Activated CD8-positive, alpha-beta T cell treated with anti-CD3 and anti-CD28 coated beads for 36 hours (primary cell): ENCODE data around the gene OCIAD1. TPM values are rescaled to one million over a fixed set of nuclear protein-coding genes. Genes with fewer than 3 reads are reported as not detected.
"Not testable (repeated sequence)": the region's sequence is repeated elsewhere in the genome, so short reads cannot be mapped to it uniquely, and the experiment has no call there.

Source experiments
- ATAC-seq: fragments of 200-7000 bp; cut with Tn5 transposase; one replicate; pipeline ENCODE4 v1.10.0; 2021; ENCODE audit warnings: mild to moderate bottlenecking, moderate library complexity
- CTCF ChIA-PET: fragments of 350-600 bp; sonication (Branson Sonifier 250); formaldehyde crosslinking; loops from one replicate; lab custom pipeline; 2021; ENCODE audit warnings: antibody characterized with exemption; lab: Charles Lee
- POLR2A ChIA-PET: fragments of 350-600 bp; sonication (Branson Sonifier 250); formaldehyde crosslinking; loops from one replicate; lab custom pipeline; 2021; ENCODE audit warnings: antibody characterized with exemption; lab: Charles Lee
- DNase-seq: peaks from one replicate; pipeline ENCODE4 v3.0.0-alpha.2; 2020
- H3K27ac Mint-ChIP-seq: one replicate; pipeline ENCODE4 v1.8.0; 2021; ENCODE audit warnings: mild to moderate bottlenecking, mixed read lengths
- H3K27me3 Mint-ChIP-seq: one replicate; pipeline ENCODE4 v1.8.0; 2021; ENCODE audit warnings: mixed read lengths
- H3K36me3 Mint-ChIP-seq: one replicate; pipeline ENCODE4 v1.8.0; 2021; ENCODE audit warnings: low read depth, mixed read lengths
- H3K4me1 Mint-ChIP-seq: one replicate; pipeline ENCODE4 v1.8.0; 2021; ENCODE audit warnings: low read depth, mixed read lengths
- H3K4me3 Mint-ChIP-seq: one replicate; pipeline ENCODE4 v1.8.0; 2021; ENCODE audit warnings: mild to moderate bottlenecking, moderate library complexity, mixed read lengths
- H3K9me3 Mint-ChIP-seq: one replicate; pipeline ENCODE4 v1.8.0; 2021; ENCODE audit warnings: mixed read lengths
- intact Hi-C: fragments of 100-400 bp; cut with micrococcal nuclease; formaldehyde crosslinking; loops from one replicate; pipeline ENCODE4 v1.10.0; 2022
- total RNA-seq, 2 experiments: library from RNA; stranded (reverse); gene quantifications; one replicate each; pipeline ENCODE4 v1.2.3, GENCODE V29; 2021
- TF ChIP-seq, protein P1 (sequence below): fragments of 200-600 bp; IDR thresholded peaks from one replicate; pipeline ENCODE4 v1.8.0; 2022; ENCODE audit warnings: antibody characterized with exemption, mild to moderate bottlenecking

OCIAD1 gene
- total RNA-seq, 2 experiments from 2014 or later: 103 to 106 TPM

DNA sequence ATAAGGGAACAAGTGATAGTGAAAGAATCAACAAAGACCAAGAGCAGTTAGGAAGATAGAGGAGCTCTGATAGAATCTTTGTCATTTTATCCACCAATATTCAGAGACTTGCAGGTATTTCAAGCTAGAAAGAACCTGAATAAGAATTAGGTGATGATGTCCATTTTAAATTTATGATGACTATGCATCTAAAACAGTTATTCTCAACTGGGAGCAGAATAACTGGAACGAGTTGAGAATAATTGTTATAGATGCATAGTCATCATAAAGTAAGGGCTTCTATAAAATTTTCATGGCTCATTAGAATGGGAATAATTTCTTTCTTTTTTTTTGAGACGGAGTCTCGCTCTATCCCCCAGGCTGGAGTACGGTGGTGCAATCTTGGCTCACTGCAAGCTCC, 5.8 kb downstream of the OCIAD1 start:
- Mint-ChIP-seq H3K4me1 (peaks cover 29% of the 10 kb centered on the region), H3K9me3 (no peaks in the 10 kb centered on the region), H3K27ac (no peak overlapping the region), H3K27me3 (no peaks in the 10 kb centered on the region), H3K36me3 (peaks cover 46% of the 10 kb centered on the region), H3K4me3 (no peak overlapping the region)
- intact Hi-C loops: no loop called here
- TF ChIP-seq, protein P1, sequence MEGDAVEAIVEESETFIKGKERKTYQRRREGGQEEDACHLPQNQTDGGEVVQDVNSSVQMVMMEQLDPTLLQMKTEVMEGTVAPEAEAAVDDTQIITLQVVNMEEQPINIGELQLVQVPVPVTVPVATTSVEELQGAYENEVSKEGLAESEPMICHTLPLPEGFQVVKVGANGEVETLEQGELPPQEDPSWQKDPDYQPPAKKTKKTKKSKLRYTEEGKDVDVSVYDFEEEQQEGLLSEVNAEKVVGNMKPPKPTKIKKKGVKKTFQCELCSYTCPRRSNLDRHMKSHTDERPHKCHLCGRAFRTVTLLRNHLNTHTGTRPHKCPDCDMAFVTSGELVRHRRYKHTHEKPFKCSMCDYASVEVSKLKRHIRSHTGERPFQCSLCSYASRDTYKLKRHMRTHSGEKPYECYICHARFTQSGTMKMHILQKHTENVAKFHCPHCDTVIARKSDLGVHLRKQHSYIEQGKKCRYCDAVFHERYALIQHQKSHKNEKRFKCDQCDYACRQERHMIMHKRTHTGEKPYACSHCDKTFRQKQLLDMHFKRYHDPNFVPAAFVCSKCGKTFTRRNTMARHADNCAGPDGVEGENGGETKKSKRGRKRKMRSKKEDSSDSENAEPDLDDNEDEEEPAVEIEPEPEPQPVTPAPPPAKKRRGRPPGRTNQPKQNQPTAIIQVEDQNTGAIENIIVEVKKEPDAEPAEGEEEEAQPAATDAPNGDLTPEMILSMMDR: no peak
- DNase-seq (no peak), ATAC-seq (no peak)
- CTCF ChIA-PET: interaction anchor here (1.3 kb wide), 1 partner anchor 258 kb away, joined by 3 read pairs; no protein-coding TSS in a partner anchor
- POLR2A ChIA-PET: no interaction called here

DNA sequence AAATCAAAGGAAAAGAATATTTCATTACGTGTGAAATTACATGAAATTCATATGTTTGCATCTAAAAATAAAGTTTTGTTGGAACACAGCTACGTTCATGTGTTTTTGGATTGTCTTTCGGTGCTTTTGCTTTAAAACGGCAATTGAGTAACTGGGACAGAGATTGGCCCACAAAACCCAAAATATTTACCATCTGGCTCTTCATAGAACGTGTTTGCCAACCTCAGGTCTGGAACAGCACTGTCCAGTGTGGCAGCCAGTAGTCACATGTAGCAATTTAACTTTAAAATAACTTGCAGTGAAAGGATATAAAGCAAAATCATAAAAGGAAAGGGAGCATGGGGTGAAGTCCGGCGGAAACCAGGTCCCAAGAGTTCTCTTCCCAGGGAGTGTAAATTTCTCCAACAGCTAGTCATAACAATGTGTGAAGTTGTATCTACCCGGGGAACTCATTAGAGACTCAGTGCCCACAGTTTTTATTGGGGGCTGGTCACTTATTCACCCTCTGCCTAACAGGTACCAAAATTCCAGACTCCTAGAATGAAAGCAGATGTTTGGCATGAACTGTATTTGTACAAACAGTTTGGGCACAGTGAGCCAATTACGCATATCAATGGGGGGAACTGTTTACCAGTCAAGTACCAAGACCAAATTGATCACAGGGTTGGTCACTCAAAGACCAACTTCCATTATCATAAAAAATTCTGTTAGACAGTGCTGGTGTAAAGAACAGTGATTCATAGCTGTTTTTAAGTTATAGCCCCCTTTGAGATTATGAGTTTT, 10.3 kb downstream of the OCIAD1 start:
- POLR2A ChIA-PET: no interaction called here
- TF ChIP-seq, protein P1: no peak
- peaks cover 17% of the 10 kb centered on the region for H3K4me1 Mint-ChIP-seq
- peaks cover 54% of the 10 kb centered on the region for H3K36me3 Mint-ChIP-seq
- no peak for ATAC-seq
- CTCF ChIA-PET: interaction anchor here (1.3 kb wide), 1 partner anchor 121 kb away, joined by 3 read pairs; no protein-coding TSS in a partner anchor
- H3K27me3 Mint-ChIP-seq: no peaks in the 10 kb centered on the region
- intact Hi-C loops: no loop called here
- H3K27ac Mint-ChIP-seq: no peak overlapping the region
- no peaks in the 10 kb centered on the region for H3K9me3 Mint-ChIP-seq
- H3K4me3 Mint-ChIP-seq: no peak overlapping the region
- DNase-seq: no peak

DNA sequence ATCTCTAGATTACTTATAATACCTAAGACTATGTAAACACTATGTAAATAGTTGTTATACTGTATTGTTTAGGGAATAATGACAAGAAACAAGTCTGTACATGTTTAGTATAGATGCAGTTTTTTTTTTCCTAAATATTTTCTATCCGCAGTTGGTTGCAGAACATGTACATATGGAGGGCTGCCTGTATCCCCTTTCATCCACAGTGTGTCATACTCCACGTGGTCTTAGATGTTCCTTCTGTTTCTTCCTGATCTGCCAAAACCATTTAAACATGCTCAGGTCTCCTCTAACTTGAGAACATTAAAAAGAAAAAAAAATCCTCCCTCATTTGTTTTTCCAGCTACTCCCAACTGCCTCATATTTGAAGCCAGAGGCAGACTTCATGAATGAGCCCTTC, 14.0 kb downstream of the OCIAD1 start:
- H3K27me3 Mint-ChIP-seq: no peaks in the 10 kb centered on the region

DNA sequence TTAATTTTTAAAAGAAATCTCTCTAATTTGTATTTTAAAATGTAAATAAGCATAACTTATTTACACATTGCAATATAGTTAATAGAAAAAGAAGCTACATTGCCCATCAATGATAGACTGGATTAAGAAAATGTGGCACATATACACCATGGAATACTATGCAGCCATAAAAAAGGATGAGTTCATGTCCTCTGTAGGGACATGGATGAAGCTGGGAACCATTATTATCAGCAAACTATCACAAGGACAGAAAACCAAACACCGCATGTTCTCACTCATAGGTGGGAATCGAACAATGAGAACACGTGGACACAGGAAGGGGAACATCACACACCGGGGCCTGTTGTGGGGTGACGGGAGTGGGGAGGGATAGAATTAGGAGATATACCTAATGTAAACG, 17.9 kb downstream of the OCIAD1 start:
- H3K4me3 Mint-ChIP-seq, H3K27me3 Mint-ChIP-seq, H3K9me3 Mint-ChIP-seq, intact Hi-C loops, H3K27ac Mint-ChIP-seq, DNase-seq, POLR2A ChIA-PET, ATAC-seq: not testable (repeated sequence)
- CTCF ChIA-PET: interaction anchor here (1.0 to 1.7 kb wide), 2 partner anchors 9 to 13 kb away, joined by 3 to 4 read pairs; no protein-coding TSS in a partner anchor
- H3K4me1 Mint-ChIP-seq: peaks cover 22% of the 10 kb centered on the region
- H3K36me3 Mint-ChIP-seq: peaks cover 55% of the 10 kb centered on the region

More for the DNA sequence above, 14.0 kb downstream of the OCIAD1 start:
- no peak for DNase-seq
- intact Hi-C loops: no loop called here
- Mint-ChIP-seq H3K36me3 (peaks cover 59% of the 10 kb centered on the region), H3K4me3 (no peak overlapping the region), H3K4me1 (peaks cover 16% of the 10 kb centered on the region), H3K9me3 (peaks cover 6% of the 10 kb centered on the region), H3K27ac (no peak overlapping the region)
- ChIA-PET CTCF (no interaction called here), POLR2A (no interaction called here)
- TF ChIP-seq, protein P1: no peak
- ATAC-seq: no peak

DNA sequence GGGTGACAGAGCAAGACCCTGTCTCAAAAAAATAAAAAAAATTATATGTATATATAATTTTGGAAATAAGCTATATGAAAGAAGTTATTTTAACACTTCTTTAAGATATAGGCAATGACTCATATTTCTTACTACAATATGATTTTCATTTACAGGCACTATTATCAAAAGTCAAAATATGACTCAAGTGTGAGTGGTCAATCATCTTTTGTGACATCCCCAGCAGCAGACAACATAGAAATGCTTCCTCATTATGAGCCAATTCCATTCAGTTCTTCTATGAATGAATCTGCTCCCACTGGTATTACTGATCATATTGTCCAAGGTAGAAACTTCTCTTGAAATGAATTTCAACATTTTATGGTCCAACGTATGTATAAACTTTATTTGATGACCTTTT, 20.8 kb downstream of the OCIAD1 start:
- Mint-ChIP-seq H3K4me1 (peaks cover 27% of the 10 kb centered on the region), H3K27ac (peak overlapping the region; percentile 13)
- POLR2A ChIA-PET: no interaction called here

More for the DNA sequence above, 20.8 kb downstream of the OCIAD1 start:
- peaks cover 6% of the 10 kb centered on the region for H3K9me3 Mint-ChIP-seq
- no peak for DNase-seq
- H3K4me3 Mint-ChIP-seq: no peak overlapping the region
- peak; percentile 45 for ATAC-seq
- TF ChIP-seq, protein P1: no peak
- H3K36me3 Mint-ChIP-seq: peaks cover 34% of the 10 kb centered on the region
- H3K27me3 Mint-ChIP-seq: no peaks in the 10 kb centered on the region
- CTCF ChIA-PET: interaction anchor here (2.1 kb wide), 1 partner anchor 12 kb away, joined by 6 read pairs; no protein-coding TSS in a partner anchor
- intact Hi-C loops: no loop called here
